ENCODE results near the gene ALOX5AP. TPM values are rescaled to one million over a fixed set of nuclear protein-coding genes. Genes with fewer than 3 reads are reported as not detected.

The ALOX5AP gene
- polyA plus RNA-seq (2011; rRNA removed) = 2.8 and 3.4 TPM in 2 replicates
- polyA plus RNA-seq (2012; cell fraction: cytosol; rRNA removed) = 1.7 and 2.3 TPM in 2 replicates
- polyA plus RNA-seq (2012; cell fraction: nucleus; rRNA removed) = 0.58 and 1.7 TPM in 2 replicates
- 2.3 to 3.1 TPM (median 2.6 TPM) in 3 replicates for polyA plus RNA-seq (2017; fragmentation: RNase III; extraction: RNeasy Plus Mini Kit Qiagen cat#74134 plus additional on column Dnase treatment)
- polyA minus RNA-seq (2011; rRNA and poly(A)+ RNA removed) = 0.66 and 1.7 TPM in 2 replicates

DNA sequence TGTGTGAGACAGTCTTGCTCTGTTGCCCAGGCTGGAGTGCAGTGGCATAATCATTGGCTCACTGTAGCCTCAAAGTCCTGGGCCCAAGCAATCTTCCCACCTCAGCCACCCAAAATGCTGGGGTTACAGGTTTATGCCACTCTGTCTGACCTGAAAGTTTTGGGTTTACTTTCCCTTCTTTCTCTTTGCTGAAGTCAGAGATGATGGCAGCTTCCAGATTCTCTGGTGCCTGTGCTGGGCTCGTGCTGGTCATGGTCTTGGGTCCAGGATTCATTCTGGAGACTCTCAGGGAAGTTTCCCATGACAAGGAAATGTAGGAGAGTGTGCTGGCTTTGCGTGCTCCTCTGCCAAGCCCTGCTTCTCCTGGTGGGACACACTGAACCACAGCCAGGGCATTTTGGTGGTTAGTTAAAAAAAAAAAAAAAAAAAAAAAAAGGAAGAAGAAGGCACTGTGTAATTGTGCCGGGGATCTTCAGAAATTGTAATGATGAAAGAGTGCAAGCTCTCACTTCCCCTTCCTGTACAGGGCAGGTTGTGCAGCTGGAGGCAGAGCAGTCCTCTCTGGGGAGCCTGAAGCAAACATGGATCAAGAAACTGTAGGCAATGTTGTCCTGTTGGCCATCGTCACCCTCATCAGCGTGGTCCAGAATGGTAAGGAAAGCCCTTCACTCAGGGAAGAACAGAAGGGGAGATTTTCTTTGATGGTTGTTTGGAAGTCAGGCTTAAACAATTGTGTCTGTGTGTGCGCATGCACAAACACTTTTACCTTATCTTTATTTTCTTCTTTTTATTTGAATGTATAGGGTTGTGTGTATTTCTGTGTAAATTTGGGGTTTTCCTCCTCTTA, at the start of gene ALOX5AP:
ALOX5AP (plus strand) TSS at position 519 of the 847 bp plus-strand sequence; CDS start at position 582, 63 bp downstream.
- ChIA-PET POLR2A (no interaction called here), CTCF (no interaction called here)
- 88% methylated on average over 6 of the region's 6 CpGs for WGBS (ENCODE audit: missing lambda C conversion rate)
- DNase-seq (ENCODE audit: low read depth in 1 of 2, low spot score in 1 of 2) (no peak), ATAC-seq (no peak), FAIRE-seq (no peak)
- H3K9me3 ChIP-seq = no peaks in the 10 kb centered on the region
- H3K4me3 ChIP-seq = no peak within 1 kb of the TSS
- H3K4me1 ChIP-seq = peaks cover 25% of the 10 kb centered on the region
- no peak for TF ChIP-seq USF2 (IDR thresholded peaks at IDR 0.05)
- TF ChIP-seq MAZ (IDR thresholded peaks at IDR 0.05; ENCODE audit: borderline replicate concordance, low read depth, low read length) = no peak
- no peak for TF ChIP-seq SMC3 (IDR thresholded peaks at IDR 0.05)
- TF ChIP-seq KDM1A (IDR thresholded peaks at IDR 0.05; ENCODE audit: low read depth) = no peak
- no peak for TF ChIP-seq CTCF (IDR thresholded peaks at IDR 0.05)
- no peak for TF ChIP-seq KDM5A (IDR thresholded peaks at IDR 0.05)
- no peak for TF ChIP-seq HEYL (CRISPR knock-in tag; IDR thresholded peaks at IDR 0.05)
- TF ChIP-seq RARB (CRISPR knock-in tag; IDR thresholded peaks at IDR 0.05) = no peak
- TF ChIP-seq NPAS2 (CRISPR knock-in tag; IDR thresholded peaks at IDR 0.05; ENCODE audit: borderline replicate concordance) = no peak
- H3K4me2 ChIP-seq = peak within 1 kb of the TSS; percentile 35; the same call in 2 of the 3 replicates
- peak within 1 kb of the TSS; percentile 66 to 75; a peak in 5 of 6 replicates for H3K27ac ChIP-seq

GRCh38 chr13:30685987-30686386, 49.4 kb upstream of the ALOX5AP start:
- CTCF ChIA-PET = interaction anchor here (1.1 to 1.7 kb wide), 2 partner anchors 11 to 116 kb away, joined by 3 to 4 read pairs; no protein-coding TSS in a partner anchor
- no peak for ATAC-seq
- Histone ChIP-seq H3K4me1 (peaks cover 8% of the 10 kb centered on the region), H3K4me3 (no peak overlapping the region), H3K27ac (no peak overlapping the region), H3K9me3 (no peaks in the 10 kb centered on the region), H3K4me2 (no peak overlapping the region)
- POLR2A ChIA-PET = no interaction called here
- WGBS (ENCODE audit: missing lambda C conversion rate) = 69% methylated on average over 2 of the region's 2 CpGs
- DNase-seq (ENCODE audit: low read depth in 1 of 2, low spot score in 1 of 2) = no peak
- no peak for FAIRE-seq
- TF ChIP-seq HES2 (IDR thresholded peaks at IDR 0.05) = no peak
- TF ChIP-seq RNF2 (IDR thresholded peaks at IDR 0.05; ENCODE audit: borderline replicate concordance, low read depth) = no peak
- TF ChIP-seq, protein P1, sequence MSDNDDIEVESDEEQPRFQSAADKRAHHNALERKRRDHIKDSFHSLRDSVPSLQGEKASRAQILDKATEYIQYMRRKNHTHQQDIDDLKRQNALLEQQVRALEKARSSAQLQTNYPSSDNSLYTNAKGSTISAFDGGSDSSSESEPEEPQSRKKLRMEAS (IDR thresholded peaks at IDR 0.05) = no peak
- no peak for TF ChIP-seq USF2 (IDR thresholded peaks at IDR 0.05)
- no peak for TF ChIP-seq TP53 (CRISPR knock-in tag; IDR thresholded peaks at IDR 0.05)
- no peak for TF ChIP-seq ATOH8 (CRISPR knock-in tag; IDR thresholded peaks at IDR 0.05; ENCODE audit: low read depth)
- no peak for TF ChIP-seq HMGXB4 (CRISPR knock-in tag; IDR thresholded peaks at IDR 0.05; ENCODE audit: borderline replicate concordance)
- no peak for TF ChIP-seq ZC3H11A (IDR thresholded peaks at IDR 0.05)
- no peak for TF ChIP-seq FOSB (CRISPR knock-in tag; IDR thresholded peaks at IDR 0.05)
- TF ChIP-seq HOXB5 (CRISPR knock-in tag; IDR thresholded peaks at IDR 0.05) = no peak
- TF ChIP-seq POLR2A (IDR thresholded peaks at IDR 0.05; ENCODE audit: low read length) = no peak
- TF ChIP-seq SREBF2 (IDR thresholded peaks at IDR 0.05) = no peak
- TF ChIP-seq, protein P2, sequence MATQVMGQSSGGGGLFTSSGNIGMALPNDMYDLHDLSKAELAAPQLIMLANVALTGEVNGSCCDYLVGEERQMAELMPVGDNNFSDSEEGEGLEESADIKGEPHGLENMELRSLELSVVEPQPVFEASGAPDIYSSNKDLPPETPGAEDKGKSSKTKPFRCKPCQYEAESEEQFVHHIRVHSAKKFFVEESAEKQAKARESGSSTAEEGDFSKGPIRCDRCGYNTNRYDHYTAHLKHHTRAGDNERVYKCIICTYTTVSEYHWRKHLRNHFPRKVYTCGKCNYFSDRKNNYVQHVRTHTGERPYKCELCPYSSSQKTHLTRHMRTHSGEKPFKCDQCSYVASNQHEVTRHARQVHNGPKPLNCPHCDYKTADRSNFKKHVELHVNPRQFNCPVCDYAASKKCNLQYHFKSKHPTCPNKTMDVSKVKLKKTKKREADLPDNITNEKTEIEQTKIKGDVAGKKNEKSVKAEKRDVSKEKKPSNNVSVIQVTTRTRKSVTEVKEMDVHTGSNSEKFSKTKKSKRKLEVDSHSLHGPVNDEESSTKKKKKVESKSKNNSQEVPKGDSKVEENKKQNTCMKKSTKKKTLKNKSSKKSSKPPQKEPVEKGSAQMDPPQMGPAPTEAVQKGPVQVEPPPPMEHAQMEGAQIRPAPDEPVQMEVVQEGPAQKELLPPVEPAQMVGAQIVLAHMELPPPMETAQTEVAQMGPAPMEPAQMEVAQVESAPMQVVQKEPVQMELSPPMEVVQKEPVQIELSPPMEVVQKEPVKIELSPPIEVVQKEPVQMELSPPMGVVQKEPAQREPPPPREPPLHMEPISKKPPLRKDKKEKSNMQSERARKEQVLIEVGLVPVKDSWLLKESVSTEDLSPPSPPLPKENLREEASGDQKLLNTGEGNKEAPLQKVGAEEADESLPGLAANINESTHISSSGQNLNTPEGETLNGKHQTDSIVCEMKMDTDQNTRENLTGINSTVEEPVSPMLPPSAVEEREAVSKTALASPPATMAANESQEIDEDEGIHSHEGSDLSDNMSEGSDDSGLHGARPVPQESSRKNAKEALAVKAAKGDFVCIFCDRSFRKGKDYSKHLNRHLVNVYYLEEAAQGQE (IDR thresholded peaks at IDR 0.05) = no peak
- TF ChIP-seq CBX8 (IDR thresholded peaks at IDR 0.05) = no peak
- no peak for TF ChIP-seq ZSCAN20 (CRISPR knock-in tag; IDR thresholded peaks at IDR 0.05)
- TF ChIP-seq BHLHE40 (IDR thresholded peaks at IDR 0.05; ENCODE audit: low read depth, low read length) = no peak
- TF ChIP-seq HDAC2 (IDR thresholded peaks at IDR 0.05) = no peak

Data from A549 (cell line).